Body of pancreas (tissue), 4 donors: ENCODE data around the gene TFDP1.

Experiments
- CTCF ChIP-seq, 7 experiments: fragments of 450-650 bp in 4 of 7; fragments of 200-600 bp in 3 of 7; sonication (generic) in 3 of 7; IDR thresholded peaks; one replicate each; pipeline ENCODE4 v1.5.1; 2016 to 2019; ENCODE audit warnings: antibody characterized with exemption in 7 of 7
- POLR2A ChIP-seq, 3 donors: fragments of 450-650 bp; IDR thresholded peaks; one replicate each; pipeline ENCODE4 v1.6.1; 2016; ENCODE audit warnings: antibody characterized with exemption in 3 of 3, mild to moderate bottlenecking in 2 of 3

DNA sequence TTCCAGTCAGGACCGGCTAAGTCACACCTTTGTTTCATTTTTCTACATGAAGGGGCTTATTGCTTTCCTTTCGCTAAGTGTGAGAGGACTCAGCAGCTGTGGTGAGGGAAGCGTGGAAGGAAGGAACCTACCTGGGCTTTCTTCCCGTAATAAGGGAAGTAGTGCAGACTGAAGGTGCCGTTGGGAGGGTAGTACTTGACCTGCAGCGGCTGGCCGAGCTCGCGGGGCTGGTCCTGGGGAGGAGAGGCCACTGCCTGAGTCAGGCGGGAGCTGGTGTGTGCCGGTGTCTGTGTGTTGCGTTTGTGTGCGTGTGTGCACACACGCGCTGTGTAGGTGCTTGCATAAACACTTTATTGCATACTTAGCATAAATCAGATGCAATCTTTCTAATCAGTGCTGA is 65.7 kb downstream of the TFDP1 start:
- TF ChIP-seq CTCF (IDR thresholded peaks at IDR 0.05) (no peak), POLR2A (IDR thresholded peaks at IDR 0.05) (no peak)
